GM12875 (cell line): Measurements from ENCODE around the gene RASAL2.

Experiments used
- H3K4me3 ChIP-seq: one replicate; pipeline ENCODE4 v1.5.1; 2011; ENCODE audit warnings: low read depth, low read length, control low read depth
- TF ChIP-seq, protein P1 (sequence below): IDR thresholded peaks from 2 replicates; pipeline ENCODE4 v1.5.1; 2011; ENCODE audit warnings: low read depth, mild to moderate bottlenecking, control low read depth, inconsistent platforms, low read length, moderate library complexity, borderline replicate concordance; ENCODE audit not compliant: insufficient read depth

The RASAL2 gene

DNA sequence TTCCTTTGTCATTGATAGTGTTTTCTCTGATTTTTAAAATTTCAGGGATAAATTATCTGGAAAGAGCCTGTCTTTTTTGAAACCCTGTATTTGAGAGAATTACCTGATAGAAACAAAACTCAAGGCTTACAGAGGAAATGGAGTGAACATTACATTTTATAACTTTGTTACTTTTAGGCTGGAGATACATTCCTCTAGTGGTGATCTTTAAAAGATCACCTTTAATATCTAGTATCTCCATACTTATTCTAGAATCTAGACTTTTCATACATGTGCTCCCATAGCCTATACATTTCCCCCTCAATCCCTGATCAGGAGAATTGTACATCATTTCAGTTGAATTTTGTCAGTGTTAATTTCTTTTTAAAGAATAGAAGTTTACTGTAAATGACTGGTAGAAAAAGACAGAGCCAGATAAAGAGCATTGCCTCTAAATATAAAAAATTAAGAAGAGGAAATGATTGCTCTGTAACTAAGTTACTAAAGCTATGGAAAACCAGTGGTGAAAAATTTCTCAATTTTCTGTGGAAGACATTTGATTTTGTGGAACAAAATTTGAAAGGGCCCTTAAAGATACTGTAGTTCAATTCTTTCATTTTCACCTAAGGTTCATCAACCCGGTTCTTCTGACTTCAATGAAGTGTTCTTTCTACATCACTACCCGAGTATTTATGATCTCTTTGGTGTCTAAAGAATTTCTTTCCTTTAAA, 33.7 kb downstream of the RASAL2 start:
- H3K4me3 ChIP-seq, result no peak overlapping the region
- TF ChIP-seq, protein P1, sequence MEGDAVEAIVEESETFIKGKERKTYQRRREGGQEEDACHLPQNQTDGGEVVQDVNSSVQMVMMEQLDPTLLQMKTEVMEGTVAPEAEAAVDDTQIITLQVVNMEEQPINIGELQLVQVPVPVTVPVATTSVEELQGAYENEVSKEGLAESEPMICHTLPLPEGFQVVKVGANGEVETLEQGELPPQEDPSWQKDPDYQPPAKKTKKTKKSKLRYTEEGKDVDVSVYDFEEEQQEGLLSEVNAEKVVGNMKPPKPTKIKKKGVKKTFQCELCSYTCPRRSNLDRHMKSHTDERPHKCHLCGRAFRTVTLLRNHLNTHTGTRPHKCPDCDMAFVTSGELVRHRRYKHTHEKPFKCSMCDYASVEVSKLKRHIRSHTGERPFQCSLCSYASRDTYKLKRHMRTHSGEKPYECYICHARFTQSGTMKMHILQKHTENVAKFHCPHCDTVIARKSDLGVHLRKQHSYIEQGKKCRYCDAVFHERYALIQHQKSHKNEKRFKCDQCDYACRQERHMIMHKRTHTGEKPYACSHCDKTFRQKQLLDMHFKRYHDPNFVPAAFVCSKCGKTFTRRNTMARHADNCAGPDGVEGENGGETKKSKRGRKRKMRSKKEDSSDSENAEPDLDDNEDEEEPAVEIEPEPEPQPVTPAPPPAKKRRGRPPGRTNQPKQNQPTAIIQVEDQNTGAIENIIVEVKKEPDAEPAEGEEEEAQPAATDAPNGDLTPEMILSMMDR, result no peak

DNA sequence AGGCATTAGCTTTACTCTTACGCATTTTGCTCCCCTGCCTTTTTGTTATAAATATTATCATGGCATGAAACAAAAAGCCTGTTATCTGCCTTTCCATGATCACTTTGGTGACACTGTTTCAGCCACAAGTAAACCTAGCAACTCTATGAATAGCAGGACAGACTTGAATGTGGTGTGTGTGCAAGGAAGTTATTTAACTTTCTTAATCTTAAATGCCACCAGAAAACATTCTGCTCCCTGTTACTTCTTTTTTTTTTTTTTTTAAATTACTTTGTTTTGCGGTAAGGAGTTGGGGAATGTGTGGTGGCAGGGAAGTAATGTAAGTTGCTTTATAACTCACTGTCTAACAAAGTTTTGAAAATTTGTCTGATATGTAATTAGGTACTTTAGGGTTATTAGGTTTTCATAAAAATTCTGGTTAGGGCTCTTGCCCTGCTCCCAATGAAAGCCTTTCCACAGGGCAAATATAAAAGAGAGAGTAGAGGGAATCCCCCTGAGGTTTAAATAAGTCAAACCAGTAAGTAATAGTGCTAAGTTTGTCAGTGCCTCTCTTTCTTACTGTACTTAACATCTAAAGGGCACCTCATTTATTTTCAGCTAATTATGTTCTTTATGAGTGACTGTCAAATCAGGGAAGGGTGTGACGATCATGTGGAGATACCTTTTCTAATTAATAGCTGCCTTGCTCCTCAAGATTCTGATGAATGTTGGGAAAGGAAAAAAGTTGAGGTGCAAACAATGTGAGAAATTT, 39.5 kb downstream of the RASAL2 start:
- TF ChIP-seq, protein P1, result no peak
- H3K4me3 ChIP-seq, result no peak overlapping the region

DNA sequence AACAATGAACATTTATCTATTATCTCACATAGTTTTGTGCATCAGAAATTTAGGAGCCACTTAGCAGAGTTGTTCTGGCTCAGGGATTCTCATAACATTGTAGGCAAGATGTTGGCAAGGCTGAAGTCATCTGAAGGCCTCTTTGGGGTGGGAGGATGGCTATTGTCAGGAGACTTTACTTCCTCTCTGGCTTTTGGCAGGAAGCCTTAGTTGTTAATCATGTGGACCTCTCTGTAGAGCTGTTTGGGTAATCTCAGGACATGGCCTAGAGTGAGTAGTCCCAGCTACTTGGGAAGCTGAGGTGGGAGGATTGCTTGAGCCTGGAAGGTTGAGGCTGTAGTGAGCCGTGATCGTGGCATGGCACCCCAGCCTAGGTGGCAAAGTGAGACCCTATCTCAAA, 40.2 kb downstream of the RASAL2 start:
- TF ChIP-seq, protein P1, result no peak
- H3K4me3 ChIP-seq, result no peak overlapping the region

DNA sequence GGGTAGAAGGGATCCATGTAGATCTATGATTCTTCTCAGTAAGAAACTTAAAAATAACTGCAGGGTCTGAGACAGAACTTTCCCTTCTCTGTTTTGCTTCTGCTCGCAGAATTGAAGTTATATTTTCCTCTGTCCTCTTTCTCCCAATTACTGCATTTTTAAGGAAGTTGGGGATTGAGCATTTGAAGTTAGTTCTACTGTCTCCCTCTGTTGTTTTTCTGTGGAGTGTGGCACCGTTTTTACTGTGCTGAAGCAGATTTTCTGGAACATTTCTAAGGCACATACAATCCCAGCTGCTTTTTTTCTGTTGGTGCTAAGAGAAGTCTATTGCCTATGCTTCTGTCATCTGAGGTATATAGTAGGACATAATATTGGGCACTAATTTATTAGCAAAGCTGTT, 43.3 kb downstream of the RASAL2 start:
- no peak overlapping the region for H3K4me3 ChIP-seq
- TF ChIP-seq, protein P1, result no peak

DNA sequence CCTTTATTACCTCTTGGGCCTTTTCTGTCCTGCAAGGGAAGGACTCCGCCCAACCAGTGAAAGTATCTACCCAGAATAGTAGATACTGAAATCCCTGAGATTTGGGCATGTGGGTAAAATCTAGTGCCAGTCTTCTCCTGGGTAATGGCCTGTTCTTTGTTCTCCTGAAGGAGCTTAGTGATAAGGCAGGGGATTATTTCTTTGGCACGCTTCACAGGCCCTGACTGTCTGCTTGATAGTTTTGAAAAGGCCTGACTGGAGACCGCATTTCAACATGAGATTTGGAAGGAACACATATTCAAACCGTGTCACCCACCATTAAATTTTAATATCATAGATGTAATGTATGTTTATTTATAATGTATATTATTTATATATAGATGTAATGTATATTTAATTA, 48.9 kb downstream of the RASAL2 start:
- TF ChIP-seq, protein P1, result no peak
- no peak overlapping the region for H3K4me3 ChIP-seq

DNA sequence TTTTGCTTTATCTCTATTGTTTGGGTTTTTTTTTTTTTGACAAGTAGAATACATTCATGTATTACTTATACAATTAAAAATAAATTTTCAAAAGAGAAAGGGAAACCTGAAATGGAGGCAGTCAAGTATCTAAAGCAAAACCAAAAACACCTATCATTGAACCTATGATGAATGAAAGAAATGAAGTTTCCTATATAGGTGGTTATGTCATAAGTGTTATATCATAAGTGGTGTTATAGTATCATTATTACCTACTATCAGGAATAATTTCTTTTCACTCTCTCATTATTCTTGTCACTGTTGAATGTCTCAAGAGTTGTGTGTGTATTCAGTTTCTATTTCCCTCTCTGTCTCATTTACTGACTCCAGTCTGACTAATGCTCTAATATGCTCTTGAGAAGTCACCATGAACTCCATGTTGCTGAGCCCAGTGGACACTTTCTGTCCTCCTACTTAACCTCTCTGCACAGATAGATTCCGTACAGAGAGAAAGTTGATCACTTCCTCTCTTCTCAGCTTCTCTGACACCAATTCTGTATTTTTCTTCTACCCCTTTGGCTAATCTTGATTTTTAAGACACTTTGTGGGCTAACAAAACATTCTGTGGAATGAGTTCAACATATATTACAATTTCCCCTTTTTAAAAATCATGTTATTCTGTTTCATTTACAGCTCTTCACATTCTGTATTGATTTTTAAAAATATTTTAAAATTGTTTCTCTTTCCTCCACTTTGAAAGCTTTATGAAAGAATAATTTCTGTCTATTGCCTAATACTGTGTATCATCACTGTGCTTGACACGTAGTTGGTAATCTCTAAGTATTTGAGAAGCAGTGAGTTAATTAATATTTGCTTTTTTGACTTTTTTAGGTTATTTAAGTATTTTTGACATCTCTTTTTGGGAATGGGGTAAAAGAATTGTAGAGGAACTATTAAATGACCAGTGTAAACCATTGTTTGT, 50.1 kb downstream of the RASAL2 start:
- no peak overlapping the region for H3K4me3 ChIP-seq
- TF ChIP-seq, protein P1, result no peak
